ENCODE data around the gene TMEM219. TPM values are rescaled to one million over a fixed set of nuclear protein-coding genes. Genes with fewer than 3 reads are reported as not detected.

The TMEM219 gene
- total and polyA plus RNA-seq, 2 donors from 2014 or later, result 127 to 288 TPM

GRCh38 chr16:29985271-29985811 lies 23.5 kb downstream of the TMEM219 start:
- Histone ChIP-seq H3K4me1 (ENCODE audit: control insufficient read depth in 2 of 3, insufficient read depth in 2 of 3, low read depth in 1 of 3, low read length in 3 of 3) (no peaks in the 10 kb centered on the region), H3K9me3 (ENCODE audit: control insufficient read depth in 2 of 3, insufficient read depth in 1 of 3, low read length in 3 of 3) (no peaks in the 10 kb centered on the region), H3K9ac (ENCODE audit: low read length in 3 of 3) (no peak overlapping the region), H3K27ac (ENCODE audit: low read depth in 2 of 2, low read length in 2 of 2) (no peak overlapping the region), H3K27me3 (ENCODE audit: control insufficient read depth, insufficient read depth, low read length) (no peaks in the 10 kb centered on the region), H3K36me3 (ENCODE audit: control insufficient read depth in 2 of 3, insufficient read depth in 3 of 3, low read length in 3 of 3) (peaks cover 2 to 69% (median 68%) of the 10 kb centered on the region in 3 donors), H3K4me3 (ENCODE audit: low read length in 3 of 3) (no peak overlapping the region)
- FAIRE-seq, result no peak
- DNase-seq, result no peak
- intact Hi-C loops (cut with DNase I), result no loop called here
- no peak for TF ChIP-seq CTCF (IDR thresholded peaks at IDR 0.05; ENCODE audit: borderline replicate concordance, extremely low read depth, insufficient read depth)

- Histone ChIP-seq H3K9ac (ENCODE audit: low read length in 3 of 3) (no peak overlapping the region), H3K27me3 (ENCODE audit: control insufficient read depth, insufficient read depth, low read length) (no peaks in the 10 kb centered on the region), H3K36me3 (ENCODE audit: control insufficient read depth in 2 of 3, insufficient read depth in 3 of 3, low read length in 3 of 3) (peaks cover 2 to 65% (median 60%) of the 10 kb centered on the region in 3 donors), H3K4me3 (ENCODE audit: low read length in 3 of 3) (no peak overlapping the region), H3K4me1 (ENCODE audit: control insufficient read depth in 2 of 3, insufficient read depth in 2 of 3, low read depth in 1 of 3, low read length in 3 of 3) (no peaks in the 10 kb centered on the region), H3K27ac (ENCODE audit: low read depth in 2 of 2, low read length in 2 of 2) (no peak overlapping the region), H3K9me3 (ENCODE audit: control insufficient read depth in 2 of 3, insufficient read depth in 1 of 3, low read length in 3 of 3) (no peaks in the 10 kb centered on the region)
- no peak for TF ChIP-seq CTCF (IDR thresholded peaks at IDR 0.05; ENCODE audit: borderline replicate concordance, extremely low read depth, insufficient read depth)
- intact Hi-C loops (cut with DNase I), result no loop called here
- FAIRE-seq (no peak), DNase-seq (no peak)
Measured at GRCh38 chr16:29986231-29986630, 24.4 kb downstream of the TMEM219 start.

DNA sequence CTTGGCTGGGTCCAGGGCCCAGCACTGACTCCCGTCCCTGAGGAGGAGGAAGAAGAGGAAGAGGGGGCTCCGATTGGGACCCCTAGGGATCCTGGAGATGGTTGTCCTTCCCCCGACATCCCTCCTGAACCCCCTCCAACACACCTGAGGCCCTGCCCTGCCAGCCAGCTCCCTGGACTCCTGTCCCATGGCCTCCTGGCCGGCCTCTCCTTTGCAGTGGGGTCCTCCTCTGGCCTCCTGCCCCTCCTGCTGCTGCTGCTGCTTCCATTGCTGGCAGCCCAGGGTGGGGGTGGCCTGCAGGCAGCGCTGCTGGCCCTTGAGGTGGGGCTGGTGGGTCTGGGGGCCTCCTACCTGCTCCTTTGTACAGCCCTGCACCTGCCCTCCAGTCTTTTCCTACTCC lies 25.1 kb downstream of the TMEM219 start:
- no peak overlapping the region for H3K4me3 ChIP-seq (ENCODE audit: low read length in 3 of 3)
- FAIRE-seq (no peak), DNase-seq (no peak)
- H3K9ac ChIP-seq (ENCODE audit: low read length in 3 of 3), result no peak overlapping the region
- H3K27ac ChIP-seq (ENCODE audit: low read depth in 2 of 2, low read length in 2 of 2), result no peak overlapping the region
- H3K36me3 ChIP-seq (ENCODE audit: control insufficient read depth in 2 of 3, insufficient read depth in 3 of 3, low read length in 3 of 3), result peaks cover 0 to 58% (median 53%) of the 10 kb centered on the region in 3 donors
- intact Hi-C loops (cut with DNase I), result no loop called here
- no peaks in the 10 kb centered on the region for H3K4me1 ChIP-seq (ENCODE audit: control insufficient read depth in 2 of 3, insufficient read depth in 2 of 3, low read depth in 1 of 3, low read length in 3 of 3)
- no peaks in the 10 kb centered on the region for H3K9me3 ChIP-seq (ENCODE audit: control insufficient read depth in 2 of 3, insufficient read depth in 1 of 3, low read length in 3 of 3)
- TF ChIP-seq CTCF (IDR thresholded peaks at IDR 0.05; ENCODE audit: borderline replicate concordance, extremely low read depth, insufficient read depth), result no peak
- no peaks in the 10 kb centered on the region for H3K27me3 ChIP-seq (ENCODE audit: control insufficient read depth, insufficient read depth, low read length)

Data from kidney (tissue), 14 donors.